Activated T-cell treated with anti-CD3 and anti-CD28 coated beads, Interleukin-2, amount 50 U/mL, for 4 hours (primary cell): ENCODE measurements around the gene CPT1A. TPM values are rescaled to one million over a fixed set of nuclear protein-coding genes. Genes with fewer than 3 reads are reported as not detected.

Experiments
- ATAC-seq, 2 donors: fragments of 200-7000 bp; cut with Tn5 transposase; one replicate each; pipeline ENCODE4 v1.10.0; 2021
- DNase-seq: peaks from one replicate; pipeline ENCODE4 v3.0.0-alpha.2; 2020
- H3K27me3 Mint-ChIP-seq: one replicate; pipeline ENCODE4 v1.8.0; 2021; ENCODE audit warnings: low read depth, mixed read lengths
- H3K36me3 Mint-ChIP-seq: one replicate; pipeline ENCODE4 v1.8.0; 2022; ENCODE audit warnings: mixed read lengths; ENCODE audit not compliant: insufficient read depth
- H3K4me1 Mint-ChIP-seq: one replicate; pipeline ENCODE4 v1.8.0; 2021; ENCODE audit warnings: low read depth, mixed read lengths
- H3K4me3 Mint-ChIP-seq: one replicate; pipeline ENCODE4 v1.8.0; 2021; ENCODE audit warnings: mild to moderate bottlenecking, moderate library complexity, mixed read lengths
- H3K9me3 Mint-ChIP-seq: one replicate; pipeline ENCODE4 v1.8.0; 2021; ENCODE audit warnings: mixed read lengths
- total RNA-seq, 3 donors: library from RNA; stranded (reverse); gene quantifications; one replicate each; pipeline ENCODE4 v1.2.1, GENCODE V29; 2021

CPT1A gene
- total RNA-seq, 3 donors from 2014 or later: 12.3 to 15.8 (median 14.2) TPM

DNA sequence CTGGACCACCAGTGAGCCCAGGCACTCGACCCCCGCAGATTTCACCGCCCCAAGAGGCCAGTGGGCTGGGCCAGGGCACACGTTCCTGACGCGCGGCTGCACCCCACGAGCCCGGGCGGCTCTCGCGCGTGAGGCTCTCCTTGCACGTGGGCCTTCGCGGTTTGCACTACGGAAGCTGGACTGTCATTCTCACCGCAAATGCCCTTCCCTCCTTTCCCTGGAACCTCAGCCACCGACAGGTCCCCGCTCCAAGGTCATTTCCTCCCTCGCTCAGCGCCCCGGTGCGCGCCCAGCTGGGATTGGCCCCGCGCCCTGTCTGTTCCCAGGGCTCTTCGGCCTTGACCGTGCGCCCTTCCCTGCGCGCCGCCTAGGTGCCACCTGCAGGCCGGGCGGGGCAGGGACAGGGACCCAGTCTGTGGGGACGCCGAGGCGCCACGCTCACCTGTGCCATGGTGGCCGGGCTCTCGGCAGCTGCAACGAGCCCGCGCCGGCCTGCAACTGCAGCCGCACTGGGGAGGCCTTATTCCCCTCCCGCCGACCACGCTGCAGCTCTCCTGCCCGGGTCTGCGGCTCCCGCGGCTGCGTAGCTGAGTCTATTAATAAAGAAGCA lies 2.1 kb upstream of the CPT1A start:
- Mint-ChIP-seq H3K4me1 (peaks cover 32% of the 10 kb centered on the region), H3K36me3 (no peaks in the 10 kb centered on the region), H3K4me3 (peak overlapping the region; percentile 84), H3K9me3 (no peaks in the 10 kb centered on the region), H3K27me3 (no peaks in the 10 kb centered on the region)
- ATAC-seq (peak; percentile 61), DNase-seq (peak; percentile 65)

DNA sequence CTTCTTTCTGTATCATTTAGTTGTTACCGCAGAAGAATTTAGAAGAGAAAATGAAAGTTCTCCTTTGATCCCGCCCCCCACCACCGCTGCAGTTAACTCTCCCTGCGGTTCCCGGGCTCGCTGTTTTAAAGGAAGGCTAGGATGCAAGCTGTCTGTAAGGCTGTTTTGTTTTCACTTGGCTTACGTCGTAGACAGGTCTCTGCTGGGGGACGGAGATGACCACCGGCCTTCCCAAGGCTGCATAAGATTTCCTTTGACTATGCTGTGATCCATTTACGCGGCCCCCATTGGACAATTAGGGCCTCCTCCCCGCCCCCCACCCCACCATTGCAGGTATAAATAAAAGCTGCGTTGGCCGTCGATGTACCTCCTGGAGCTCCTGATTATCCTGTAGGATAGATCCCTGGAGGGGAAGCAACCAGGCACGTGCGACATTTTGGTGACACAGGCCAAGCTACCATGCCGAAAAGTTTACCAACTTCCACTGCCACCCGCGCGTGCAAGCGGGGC lies 1.4 kb upstream of the CPT1A start:
- ATAC-seq: peak in 1 of 2 donors; percentile 15
- Mint-ChIP-seq H3K9me3 (no peaks in the 10 kb centered on the region), H3K4me3 (peak overlapping the region; percentile 84), H3K36me3 (no peaks in the 10 kb centered on the region), H3K4me1 (peaks cover 38% of the 10 kb centered on the region), H3K27me3 (no peaks in the 10 kb centered on the region)
- DNase-seq: peak; percentile 40

DNA sequence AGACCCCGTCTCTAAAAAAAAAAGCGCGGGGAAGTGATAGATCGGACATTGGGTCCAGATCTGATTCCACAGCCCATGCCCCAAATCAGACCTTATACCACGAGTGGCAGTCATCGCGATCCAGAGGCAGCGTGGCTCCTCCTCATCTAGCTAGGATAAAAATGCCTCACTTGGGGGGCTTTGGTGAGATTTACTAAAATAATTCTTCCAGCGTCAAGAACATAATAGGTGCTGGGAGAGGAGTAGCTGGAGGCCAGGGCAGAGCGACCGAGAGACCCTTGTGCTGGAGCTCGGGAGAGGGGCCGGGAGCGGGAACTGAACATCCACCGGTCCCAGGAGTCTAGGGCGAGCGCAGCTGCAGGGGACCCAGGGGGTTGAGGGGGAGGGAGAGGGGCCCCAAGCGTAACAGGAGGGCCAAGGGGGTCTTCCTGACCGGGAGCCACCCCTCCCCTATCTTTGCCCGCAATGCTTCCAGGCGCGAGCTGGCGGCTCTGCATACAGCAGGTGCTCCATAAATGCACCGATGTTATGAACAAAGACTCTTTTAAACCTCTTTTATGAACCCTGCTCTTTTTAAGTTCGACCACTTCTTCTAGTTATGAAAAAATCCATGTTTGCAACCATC lies 823 bp upstream of the CPT1A start:
- Mint-ChIP-seq H3K36me3 (no peaks in the 10 kb centered on the region), H3K27me3 (no peaks in the 10 kb centered on the region), H3K4me3 (peak overlapping the region; percentile 84), H3K4me1 (peaks cover 43% of the 10 kb centered on the region), H3K9me3 (no peaks in the 10 kb centered on the region)
- ATAC-seq (no peak), DNase-seq (no peak)

DNA sequence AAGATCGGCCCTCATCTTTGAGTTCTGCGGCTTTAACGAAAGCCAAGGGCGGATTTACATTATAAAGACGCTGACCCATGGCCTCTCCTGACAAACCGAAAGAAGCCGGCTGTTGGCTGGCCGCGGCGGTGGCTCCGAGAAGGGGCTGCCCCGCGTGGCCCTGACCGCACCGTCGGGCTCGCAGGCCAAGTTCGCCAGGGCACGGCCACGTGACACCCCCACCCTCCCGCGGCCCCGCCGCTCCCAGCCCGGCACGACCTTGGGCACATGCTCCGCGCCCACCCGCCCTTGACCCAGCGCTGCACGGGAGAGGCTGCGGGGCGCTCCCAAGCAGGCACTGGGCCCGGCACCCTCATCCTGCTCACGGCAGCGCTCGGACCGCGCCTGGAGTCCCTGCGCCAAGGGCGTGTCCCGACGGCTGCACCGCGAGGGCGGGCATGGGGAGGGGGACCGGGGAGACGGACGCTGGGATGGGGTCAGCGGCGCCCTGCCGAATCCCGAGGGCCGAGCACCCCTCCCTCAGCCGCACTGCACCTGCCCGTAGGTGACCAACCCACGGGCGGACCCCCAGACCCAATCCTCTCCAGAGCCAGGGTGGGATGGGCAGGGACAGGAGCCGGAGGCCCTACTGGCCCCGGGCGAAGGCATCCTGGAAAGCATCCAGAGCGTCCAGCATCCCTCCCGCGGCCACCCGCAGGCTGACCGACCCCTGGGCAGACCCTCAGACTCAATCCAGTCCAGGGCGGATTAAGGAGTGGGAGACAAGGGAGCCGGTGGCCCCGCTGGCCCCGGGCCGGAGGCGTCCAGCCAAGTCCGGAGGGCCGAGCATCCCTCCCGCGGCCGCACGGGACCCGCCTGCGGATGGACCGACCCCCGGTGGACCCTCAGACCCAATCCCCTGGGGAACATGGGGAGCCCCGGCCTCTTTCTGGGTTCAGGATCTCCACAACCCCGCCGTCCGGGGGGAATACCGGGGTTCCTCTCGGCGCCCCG lies 759 bp downstream of the CPT1A start:
- Mint-ChIP-seq H3K4me3 (peak overlapping the region; percentile 83), H3K4me1 (peaks cover 54% of the 10 kb centered on the region), H3K27me3 (no peaks in the 10 kb centered on the region), H3K36me3 (no peaks in the 10 kb centered on the region), H3K9me3 (no peaks in the 10 kb centered on the region)
- ATAC-seq (no peak), DNase-seq (no peak)

DNA sequence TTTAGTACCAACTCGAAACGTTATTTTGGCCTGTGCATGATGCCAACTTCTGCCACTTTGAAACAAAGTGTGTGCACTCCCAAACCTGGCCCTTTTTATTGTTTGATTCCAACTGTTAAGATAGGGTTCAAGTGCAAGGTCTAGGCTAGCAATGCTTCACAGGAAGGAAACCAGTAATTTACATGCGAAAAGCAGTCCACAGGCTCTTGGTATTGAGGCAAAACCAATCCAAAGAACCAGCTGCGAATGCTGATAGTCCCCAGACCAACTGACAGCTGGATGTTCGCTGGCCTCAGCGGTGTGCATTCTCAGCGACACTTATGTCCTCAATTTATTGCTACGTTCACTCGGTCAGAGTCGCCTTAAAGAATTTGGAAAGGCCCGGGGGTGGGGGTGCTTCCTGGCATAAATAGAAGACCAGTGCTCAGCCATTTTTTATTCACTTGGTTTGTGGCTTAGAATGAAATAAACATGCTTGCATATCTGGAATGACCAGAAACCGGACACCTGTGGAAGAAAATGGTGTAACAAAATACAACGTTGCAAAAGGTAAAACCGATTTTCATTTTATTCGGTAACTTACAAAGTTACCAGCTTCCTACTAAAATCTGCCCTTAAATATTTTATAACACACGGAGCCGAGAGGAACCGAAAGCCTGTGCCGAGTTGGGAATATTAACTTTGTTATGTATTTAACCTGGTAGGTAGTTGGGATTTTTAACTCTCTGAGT lies 1.6 kb downstream of the CPT1A start:
- DNase-seq: no peak
- H3K9me3 Mint-ChIP-seq: no peaks in the 10 kb centered on the region
- H3K4me1 Mint-ChIP-seq: peaks cover 63% of the 10 kb centered on the region
- no peak for ATAC-seq
- peak overlapping the region; percentile 83 for H3K4me3 Mint-ChIP-seq
- no peaks in the 10 kb centered on the region for H3K36me3 Mint-ChIP-seq
- no peaks in the 10 kb centered on the region for H3K27me3 Mint-ChIP-seq

DNA sequence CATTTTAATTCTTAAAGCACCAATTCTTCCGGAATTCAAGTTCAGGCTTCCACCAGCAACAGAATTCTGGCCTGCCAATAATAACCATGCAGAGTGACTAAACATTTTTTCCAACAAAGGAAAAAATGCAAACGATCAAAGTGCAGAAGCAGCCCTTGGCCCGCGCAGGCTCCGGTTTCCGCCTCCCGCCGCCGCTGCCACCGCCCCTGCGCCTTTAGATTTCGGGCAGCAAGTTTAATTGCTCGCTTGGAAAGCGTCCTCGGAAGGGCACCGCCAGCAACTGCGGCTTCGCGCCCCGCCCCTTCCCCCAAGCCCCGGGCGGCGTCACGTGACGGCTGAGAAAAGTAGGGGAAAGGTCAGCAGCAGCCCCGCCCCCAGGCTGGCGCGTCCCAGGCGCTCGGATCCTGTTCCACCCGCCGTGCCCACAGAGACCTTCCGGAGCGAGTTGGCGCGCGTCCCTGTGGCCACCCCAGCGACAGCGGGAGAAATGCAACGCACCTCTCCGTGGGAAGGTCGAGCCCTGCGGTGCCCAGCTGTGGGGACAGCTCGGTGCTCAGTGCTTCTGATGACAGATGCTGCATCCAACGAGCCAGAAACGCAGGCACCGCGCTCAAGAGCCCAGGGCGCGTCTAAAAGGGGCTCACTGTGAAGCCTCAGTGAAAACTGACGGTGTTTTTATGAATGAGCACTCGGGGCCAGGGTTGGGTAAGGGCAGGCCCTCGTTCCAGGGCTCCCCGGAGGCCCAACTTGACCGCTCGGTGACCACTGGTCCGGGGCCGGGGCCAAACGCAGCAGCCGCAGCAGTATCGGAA lies 2.5 kb downstream of the CPT1A start:
- Mint-ChIP-seq H3K36me3 (no peaks in the 10 kb centered on the region), H3K4me1 (peaks cover 64% of the 10 kb centered on the region), H3K4me3 (peak overlapping the region; percentile 83), H3K27me3 (no peaks in the 10 kb centered on the region), H3K9me3 (no peaks in the 10 kb centered on the region)
- ATAC-seq: peak; percentile 60 to 62
- peak; percentile 90 for DNase-seq

DNA sequence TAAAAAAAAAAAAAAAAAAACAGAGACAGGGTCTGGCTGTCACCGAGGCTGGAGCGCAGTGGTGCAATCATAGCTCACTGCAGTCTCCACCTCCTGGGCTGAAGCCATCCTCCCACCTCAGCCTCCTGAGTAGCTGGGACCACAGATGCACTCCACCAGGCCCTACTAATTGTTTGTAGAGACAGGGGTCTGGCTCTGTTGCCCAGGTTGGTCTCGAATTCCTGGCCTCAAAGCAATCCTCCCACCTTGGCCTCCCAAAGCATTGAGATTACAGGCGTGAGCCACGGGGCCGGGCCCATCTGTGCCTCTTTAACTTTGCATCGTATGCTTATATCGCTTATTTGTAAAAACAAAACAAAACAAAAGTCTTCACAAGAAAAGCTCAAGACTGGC lies 3.1 kb downstream of the CPT1A start:
- no peak for ATAC-seq
- Mint-ChIP-seq H3K4me1 (peaks cover 58% of the 10 kb centered on the region), H3K27me3 (no peaks in the 10 kb centered on the region), H3K4me3 (peak overlapping the region; percentile 83), H3K36me3 (no peaks in the 10 kb centered on the region), H3K9me3 (no peaks in the 10 kb centered on the region)
- no peak for DNase-seq

DNA sequence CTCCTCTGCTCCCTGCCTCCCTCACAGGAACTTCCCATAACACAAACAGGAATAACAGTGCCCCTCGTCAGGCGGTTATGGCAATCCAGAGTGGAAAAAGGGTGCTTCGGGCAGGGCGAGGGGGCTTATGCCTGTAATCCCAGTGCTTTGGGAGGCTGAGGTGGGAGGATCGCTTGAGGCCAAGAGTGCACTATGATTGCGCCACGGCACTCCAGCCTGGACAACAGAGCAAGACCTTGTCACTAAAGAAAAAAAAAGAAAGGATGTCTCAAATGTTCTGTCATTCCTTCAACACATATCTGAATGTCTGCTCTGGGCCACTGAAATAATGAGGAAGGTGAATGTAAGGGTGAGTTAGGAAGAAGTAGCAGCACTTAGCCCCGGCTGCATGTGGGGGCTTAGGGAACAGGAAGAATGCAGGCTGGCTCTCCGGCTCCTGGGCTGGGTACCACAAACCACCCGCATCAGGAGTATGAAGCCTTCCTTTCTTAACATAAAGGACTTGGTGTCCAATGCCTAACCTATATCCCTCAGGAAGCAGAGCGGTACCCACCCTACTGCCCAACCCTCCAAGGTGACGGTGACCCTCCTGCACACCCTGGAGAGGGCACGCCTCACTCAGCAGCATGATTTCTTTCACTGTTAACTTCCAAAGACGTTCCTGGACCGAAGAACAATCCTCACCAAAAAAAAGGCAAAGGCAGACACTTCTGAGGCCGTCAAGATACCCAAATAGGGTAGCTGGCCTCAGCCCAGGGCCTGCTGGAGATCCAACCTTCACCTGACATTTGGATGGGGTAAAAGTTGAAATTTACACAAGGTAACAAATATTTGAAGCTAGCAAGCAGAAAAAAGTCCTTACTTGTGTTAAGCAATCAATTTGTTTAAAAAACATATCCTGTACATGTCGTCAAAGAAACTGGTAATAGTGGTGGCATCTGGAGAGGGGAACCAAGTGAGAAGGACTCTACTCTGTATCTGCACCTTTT lies 3.8 kb downstream of the CPT1A start:
- Mint-ChIP-seq H3K9me3 (no peaks in the 10 kb centered on the region), H3K4me1 (peaks cover 54% of the 10 kb centered on the region), H3K27me3 (no peaks in the 10 kb centered on the region), H3K4me3 (peak overlapping the region; percentile 13), H3K36me3 (no peaks in the 10 kb centered on the region)
- DNase-seq (no peak), ATAC-seq (no peak)

DNA sequence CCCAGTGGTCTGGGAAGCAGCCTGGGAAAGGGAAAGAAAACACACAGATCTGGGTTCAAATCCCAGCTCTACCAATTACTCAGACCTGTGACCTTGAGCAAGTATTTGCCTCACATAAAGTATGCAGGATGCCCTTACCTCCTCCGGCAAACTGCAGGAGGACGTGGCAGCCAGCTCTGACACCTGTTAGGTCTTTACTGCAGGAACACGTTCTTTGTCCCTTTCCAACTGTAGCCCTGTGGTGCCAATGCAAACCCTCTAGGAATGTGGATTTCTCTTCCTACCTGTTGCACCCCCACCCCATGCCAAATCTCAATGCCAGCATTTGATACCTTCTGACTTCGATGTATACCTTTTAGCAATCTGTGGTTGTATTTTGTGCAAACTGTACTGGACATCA lies 6.0 kb downstream of the CPT1A start:
- Mint-ChIP-seq H3K4me1 (peaks cover 52% of the 10 kb centered on the region), H3K9me3 (no peaks in the 10 kb centered on the region), H3K36me3 (peaks cover under 1% of the 10 kb centered on the region), H3K27me3 (no peaks in the 10 kb centered on the region), H3K4me3 (no peak overlapping the region)
- DNase-seq: no peak
- no peak for ATAC-seq

DNA sequence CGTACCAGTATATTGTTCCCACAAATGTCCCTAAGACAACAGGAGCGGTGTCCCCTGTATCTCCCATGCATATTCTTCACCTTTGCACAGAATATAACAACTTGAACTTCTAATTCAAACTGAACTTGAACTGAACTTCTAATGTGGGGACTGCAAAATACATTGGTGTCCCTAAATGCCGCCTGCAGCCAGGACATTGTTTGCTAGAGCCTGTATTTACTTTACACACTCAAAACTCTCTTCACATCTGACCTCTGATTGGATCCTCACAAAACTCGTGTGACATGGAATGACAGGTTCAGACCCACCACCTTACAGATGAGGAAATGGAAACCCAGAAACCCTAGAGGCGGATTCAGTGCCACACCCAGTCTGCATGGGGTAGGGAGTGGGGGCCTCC lies 6.4 kb downstream of the CPT1A start:
- ATAC-seq: no peak
- Mint-ChIP-seq H3K27me3 (no peaks in the 10 kb centered on the region), H3K36me3 (peaks cover 5% of the 10 kb centered on the region), H3K4me1 (peaks cover 54% of the 10 kb centered on the region), H3K9me3 (no peaks in the 10 kb centered on the region), H3K4me3 (no peak overlapping the region)
- no peak for DNase-seq

DNA sequence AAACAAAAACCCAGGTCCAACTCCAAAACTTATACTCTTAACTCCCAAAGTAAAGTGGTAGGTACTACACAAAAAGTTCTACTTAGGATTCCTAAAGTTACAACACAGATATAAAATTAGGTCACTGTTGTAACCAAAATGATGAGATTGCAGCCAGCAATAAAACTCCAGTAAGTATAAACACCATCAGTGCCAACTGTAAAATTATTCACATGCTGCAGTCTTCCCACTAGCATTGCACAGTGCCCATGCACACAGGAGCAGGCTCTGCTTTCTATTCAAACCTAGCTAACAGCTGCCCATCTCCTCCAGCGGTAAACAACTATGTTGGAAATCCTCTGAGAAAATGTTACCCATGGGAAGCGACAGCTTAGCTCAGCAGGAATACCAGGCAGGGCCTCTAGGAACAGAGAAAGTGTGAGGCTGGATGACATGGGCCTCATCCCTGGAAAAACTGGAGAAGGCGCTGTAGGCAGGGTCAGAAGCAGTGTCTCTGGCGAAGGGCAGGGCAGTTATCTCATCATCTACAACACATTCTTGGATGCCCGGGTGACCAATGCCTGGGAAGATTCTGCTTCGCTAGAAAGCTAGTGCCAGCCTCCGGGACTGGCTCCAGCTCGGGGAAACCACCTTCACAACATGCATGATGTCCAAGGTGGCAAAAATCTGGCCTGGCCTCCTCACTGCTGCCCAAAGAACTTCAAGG lies 9.1 kb downstream of the CPT1A start:
- Mint-ChIP-seq H3K4me3 (no peak overlapping the region), H3K36me3 (peaks cover 10% of the 10 kb centered on the region), H3K27me3 (no peaks in the 10 kb centered on the region), H3K9me3 (no peaks in the 10 kb centered on the region), H3K4me1 (peaks cover 51% of the 10 kb centered on the region)
- DNase-seq: no peak
- ATAC-seq: no peak

DNA sequence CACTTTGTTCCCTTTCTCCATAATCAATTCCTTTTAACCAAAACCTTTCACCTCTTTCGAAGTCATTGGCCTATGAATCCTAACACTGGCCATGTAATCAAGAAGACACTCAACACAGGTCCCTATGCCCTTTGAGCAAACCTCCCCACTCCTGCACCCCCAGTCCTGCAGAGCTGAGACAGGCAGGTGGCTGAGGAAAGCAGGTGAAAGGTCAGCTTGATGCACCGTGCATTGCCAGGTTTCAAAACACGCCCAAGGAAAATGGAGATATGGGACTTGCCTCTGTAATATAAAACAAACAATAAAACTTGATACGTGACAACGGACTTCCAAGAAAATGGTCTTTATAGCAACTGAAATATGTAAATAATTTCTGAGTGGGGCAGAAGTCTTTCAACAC lies 10.6 kb downstream of the CPT1A start:
- DNase-seq (no peak), ATAC-seq (no peak)
- Mint-ChIP-seq H3K9me3 (no peaks in the 10 kb centered on the region), H3K4me1 (peaks cover 41% of the 10 kb centered on the region), H3K36me3 (peaks cover 10% of the 10 kb centered on the region), H3K4me3 (no peak overlapping the region), H3K27me3 (no peaks in the 10 kb centered on the region)
